Hepatic stellate cell (primary cell): ENCODE data around the gene PAFAH2.

ENCODE experiments used
- DNase-seq: peaks from one replicate; pipeline ENCODE4 v3.0.0; 2011; ENCODE audit warnings: low spot score

The PAFAH2 gene

DNA sequence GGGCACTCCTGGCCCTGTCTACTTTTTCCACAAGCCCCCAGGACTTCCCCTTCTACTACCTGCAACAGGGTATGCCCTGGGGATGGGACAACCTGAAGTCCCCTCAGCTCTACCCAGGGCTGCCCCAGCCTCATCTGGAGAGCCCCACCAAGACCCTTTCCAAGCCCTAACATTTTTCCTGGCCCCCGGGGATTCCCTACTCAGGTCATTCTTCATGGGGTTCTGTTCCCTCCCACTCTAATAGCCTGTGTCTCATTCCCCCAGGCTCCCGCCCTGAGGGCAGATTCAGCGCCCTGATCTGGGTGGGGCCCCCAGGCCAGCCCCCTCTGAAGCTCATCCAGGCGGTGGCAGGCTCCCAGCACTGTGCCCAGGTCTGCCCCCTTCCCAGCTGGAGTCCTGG is 33.3 kb upstream of the PAFAH2 start:
- no peak for DNase-seq

DNA sequence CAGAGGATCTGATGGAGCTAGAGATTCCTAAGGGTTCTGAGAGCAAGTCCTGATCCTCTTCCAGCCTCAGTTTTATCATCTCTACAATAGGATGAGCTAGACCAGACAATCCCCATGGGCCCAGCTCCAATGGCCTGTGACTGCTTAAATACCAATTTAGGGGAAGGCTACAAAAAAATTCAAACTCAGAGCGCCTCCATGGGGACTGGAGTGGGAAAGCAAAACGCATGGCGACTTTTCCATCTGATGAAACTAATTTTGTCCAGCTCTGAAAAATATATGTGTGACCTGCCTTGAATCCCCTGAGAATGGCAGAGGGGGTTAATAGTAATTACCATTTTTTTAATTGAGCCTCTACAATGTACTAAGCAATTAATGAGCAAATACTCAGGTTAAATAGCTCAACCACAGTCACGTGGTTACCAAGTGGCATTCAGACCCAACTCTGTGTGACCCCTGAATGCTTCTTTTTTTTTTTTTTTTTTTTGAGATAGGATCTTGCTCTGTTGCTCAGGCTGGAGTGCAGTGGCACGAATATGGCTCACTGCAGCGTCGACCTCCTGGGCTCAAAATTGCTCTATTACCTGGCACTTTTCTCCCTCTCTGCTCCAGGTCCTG is 32.1 kb upstream of the PAFAH2 start:
- no peak for DNase-seq

DNA sequence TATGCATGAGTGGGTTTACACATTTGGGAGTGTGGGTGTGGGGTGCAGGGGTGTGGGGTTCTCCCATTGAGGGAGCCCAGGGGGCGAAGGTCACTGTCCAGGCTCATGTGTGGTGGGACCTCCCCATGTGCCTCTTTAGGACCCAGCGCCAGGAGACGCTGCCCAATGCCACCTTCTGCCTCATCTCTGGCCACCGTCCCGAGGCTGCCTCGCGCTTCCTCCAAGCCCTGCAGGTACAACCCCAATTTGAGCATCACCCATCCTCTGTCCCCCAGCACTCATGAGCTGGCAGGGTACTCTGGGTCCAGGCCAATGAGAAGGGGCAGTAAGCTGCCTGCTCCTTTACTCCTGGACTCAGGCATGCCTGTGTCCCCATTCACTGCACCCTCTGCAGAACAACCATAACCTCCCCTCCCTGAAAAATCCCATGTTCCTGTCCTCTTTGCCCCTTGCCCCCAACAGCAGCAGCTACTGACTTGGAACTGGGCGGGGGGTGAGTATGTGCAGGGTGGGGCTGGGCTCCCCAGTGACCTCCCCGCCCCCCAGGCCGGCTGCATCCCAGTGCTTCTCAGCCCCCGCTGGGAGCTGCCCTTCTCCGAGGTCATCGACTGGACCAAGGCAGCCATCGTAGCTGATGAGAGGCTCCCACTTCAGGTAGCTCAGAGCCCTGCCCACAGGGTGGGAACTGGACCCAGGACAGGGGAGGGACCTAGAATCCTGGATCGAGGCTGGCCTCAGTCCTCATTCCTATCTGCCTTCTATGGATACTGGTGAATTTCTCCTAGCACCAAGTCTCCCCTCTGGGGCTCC is 31.4 kb upstream of the PAFAH2 start:
- DNase-seq, result no peak

DNA sequence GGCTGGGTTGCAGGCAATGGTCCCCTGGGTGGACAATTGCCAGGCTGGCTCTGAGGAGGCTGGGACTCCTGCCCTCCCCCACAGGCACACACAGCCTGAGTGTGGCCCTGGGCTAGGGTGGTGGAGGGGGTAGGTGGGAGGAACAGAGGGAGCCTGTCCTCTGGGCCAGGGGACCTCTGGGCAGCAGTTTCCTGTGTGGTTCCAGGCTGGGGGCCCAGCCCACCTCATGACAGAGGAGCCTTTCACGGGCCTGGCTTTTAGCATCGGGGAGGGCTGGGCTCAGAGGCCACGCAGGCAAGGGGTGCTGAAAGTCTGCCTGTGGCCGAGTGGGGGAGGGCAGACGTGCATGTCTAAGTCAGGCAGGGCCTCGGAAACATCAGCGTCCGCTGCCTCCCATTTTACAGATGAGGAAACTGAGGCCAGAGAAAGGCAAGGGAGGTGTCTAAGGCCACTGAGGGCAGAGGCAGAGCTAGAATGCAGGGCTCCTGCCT is 30.7 kb upstream of the PAFAH2 start:
- no peak for DNase-seq

DNA sequence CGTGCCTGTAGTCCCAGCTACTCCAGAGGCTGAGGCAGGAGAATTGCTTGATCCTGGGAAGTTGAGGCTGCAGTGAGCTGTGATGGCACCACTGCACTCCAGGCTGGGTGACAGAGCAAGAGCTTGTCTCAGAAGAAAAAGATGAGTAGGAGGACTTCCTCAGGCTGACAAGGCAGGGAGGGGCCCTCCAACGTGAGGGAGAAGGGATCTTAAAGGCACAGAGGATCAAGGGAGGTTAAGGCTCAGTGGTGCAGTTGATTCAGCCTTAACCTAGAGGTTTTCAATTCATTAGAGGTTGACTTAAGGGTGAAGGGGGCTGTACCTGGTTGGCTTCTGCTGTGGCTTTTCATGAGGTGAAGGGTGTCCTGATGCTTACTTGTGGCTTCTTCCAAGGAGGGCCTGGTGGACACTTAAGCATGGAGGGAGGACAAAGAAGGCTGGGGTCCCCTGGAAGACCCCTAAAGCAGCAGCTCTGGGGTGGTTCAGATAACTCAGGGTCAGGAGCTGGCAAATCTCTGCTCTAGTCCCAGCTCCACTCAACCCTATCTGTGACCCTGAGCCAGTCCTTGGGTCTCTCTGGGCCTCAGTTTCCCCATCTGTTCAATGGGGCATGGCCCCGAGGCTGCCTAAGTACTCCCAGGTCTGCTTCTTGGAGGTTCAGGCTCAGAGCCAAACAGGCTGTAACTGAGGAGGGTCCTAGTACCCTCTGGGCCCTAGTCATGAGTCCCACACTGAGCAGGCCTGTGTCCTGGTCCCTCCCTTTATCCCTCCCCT is 30.0 kb upstream of the PAFAH2 start:
- DNase-seq, result no peak

DNA sequence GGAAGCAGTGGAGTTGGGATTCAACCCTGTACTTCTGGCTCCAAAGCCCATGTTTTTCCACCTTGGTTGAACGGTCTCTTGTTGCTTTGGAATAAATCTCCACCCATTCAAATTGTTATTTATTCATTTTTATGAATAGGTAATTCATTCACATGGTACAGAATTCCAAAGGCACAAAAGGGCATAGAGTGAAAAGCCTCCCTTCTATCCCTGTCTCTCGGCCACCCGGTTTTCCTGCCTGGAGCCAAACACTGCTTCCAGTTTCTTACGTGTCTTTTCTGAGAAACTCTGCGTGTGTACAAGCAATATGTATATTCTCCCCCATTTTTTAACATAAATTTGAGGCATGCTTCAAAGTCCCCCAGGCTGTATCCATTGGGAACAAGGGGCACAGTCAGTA is 27.7 kb upstream of the PAFAH2 start:
- DNase-seq, result no peak

DNA sequence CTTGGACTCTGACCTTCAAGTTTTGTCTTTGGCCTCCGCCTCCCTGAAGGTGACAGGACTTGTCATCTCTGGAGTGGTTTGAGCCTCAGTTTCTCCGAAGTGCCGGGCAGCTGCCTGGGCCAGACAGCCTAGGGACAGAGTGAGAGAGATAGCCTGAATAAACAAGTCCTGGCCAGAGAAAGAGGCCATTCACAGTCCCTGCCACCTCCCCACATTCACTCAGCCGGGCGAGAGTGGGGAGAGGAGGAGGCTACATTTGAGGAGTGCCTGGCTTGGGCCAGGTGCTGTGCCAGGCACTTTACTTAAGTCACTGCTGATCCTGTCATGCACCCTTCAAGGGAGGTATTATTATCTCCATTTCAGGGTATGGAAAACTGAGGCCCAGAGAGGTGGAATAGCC is 27.2 kb upstream of the PAFAH2 start:
- DNase-seq, result no peak

DNA sequence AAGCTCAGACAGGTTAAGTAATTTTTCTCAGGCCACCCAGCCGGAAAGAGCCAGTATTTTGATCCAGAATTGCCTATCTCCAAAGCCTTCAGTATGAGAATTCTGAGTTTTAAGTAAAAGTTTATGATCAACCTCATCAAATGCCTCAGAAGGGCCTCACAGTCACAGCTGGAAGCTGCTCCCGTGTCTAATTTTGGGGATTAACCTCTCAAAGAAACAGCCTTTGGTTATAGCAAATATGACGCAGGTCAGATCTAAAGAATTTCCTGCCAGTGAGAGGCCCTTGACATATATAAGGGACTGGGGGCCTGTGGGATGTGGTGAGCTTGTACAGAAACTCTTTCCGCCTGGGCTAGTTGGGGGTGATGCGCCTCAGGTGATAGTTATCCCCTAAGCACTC is 26.0 kb upstream of the PAFAH2 start:
- DNase-seq, result no peak

DNA sequence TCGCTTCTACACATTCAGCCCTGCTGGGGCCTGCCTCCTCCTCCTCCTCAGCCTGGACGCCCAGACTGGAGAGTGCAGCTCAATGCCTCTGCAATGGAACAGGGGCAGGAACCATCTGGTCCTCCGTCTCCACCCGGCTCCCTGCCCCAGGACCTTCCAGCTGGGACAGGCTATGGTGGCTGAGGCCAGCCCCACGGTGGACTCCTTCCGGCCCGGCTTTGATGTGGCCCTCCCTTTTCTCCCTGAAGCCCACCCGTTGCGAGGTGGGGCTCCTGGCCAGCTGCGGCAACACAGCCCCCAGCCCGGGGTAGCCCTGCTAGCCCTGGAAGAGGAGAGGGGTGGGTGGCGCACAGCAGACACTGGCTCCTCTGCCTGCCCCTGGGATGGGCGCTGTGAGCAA is 25.1 kb upstream of the PAFAH2 start:
- DNase-seq, result no peak

DNA sequence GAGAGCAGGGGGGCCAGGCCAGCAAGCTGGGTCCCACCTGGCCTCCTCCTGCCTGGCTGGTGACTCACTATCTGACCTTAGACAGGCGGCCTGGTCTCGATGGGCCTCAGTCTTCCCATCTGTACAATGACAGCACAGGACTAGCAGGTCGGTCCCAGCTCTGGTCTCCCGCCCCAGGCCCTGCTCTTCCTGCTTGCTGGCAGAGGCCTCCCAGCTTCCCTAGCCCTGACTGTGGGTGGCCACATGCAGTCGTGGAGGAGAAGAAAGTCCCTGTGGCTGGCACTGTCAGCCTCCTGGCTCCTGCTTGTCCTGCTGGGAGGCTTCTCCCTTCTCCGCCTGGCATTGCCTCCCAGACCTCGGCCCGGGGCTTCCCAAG is 24.5 kb upstream of the PAFAH2 start:
- no peak for DNase-seq

DNA sequence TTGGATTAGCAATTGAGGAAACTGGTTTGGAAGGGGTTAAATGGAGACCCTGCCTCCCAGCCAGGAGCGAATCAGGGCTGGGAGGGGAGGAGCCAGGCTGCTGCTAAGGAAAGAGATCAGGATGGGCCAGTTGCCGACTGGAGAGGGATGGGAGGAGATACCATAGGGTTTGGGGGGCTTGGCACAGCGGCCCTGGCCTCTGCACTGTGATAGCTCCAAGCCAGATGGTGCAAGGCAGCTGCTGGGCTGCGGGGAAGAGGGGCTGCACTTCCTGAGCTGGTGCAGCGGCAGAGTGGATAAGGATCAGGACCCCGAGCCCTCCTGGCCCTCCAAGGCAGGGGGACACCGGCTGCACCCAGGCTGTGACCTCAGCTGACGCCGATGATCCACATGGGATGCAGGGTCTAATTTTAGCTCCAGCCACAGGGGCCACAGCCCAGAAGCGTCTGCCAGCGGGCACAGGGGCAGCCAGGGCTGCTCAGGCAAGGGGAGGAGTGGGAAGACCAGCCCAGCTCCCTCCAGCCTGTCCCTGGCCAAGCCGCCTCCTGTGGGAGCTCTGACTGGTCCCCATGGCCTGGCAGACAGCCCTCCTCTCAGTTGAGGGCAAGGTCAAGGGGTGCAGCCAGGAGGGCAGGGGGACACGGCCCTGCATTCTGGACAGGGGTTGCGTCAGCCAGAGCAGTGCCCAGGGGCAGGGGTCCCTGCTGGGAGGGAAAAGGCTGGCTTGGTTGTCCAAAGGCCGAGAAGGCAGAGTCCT is 24.0 kb upstream of the PAFAH2 start, which contains the start of gene EXTL1:
Gene EXTL1 (plus strand): TSS at position 129 of the 757 bp plus-strand sequence. CDS start 872 bp downstream, outside the sequence.
- DNase-seq, result peak; percentile 79

DNA sequence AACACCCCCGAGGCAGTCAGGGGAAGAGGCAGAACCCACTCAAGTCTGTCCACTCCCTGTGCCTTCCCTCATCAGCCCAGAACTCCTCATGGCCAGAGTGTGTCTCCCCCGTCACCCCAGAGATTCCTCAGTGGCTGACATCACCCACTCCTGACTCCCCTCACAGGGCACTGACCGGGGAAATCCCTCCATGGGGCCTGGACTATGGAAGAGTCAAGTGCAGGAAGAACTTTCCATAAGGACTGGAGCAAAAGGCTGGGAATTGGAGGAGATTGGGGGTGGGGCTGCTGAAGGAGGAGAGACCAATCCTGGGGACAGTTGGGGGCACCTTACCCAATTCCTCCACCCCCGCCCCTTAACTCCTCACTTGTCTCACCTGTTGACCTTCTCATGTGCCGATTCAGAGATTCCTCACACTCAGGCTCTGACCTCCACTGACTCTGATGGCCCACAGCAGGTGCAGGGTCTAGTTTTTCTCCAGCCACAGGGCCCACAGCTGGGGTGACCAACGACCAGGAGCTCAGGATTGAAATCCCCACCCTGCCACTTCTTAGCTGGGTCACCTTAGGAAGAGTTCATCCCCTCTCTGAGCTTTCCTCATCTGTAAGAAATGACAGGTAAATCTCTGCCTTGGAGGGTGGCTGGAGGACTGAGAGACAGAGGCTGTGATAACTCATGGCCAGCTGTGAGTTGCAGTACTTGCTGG is 23.2 kb upstream of the PAFAH2 start:
- no peak for DNase-seq

DNA sequence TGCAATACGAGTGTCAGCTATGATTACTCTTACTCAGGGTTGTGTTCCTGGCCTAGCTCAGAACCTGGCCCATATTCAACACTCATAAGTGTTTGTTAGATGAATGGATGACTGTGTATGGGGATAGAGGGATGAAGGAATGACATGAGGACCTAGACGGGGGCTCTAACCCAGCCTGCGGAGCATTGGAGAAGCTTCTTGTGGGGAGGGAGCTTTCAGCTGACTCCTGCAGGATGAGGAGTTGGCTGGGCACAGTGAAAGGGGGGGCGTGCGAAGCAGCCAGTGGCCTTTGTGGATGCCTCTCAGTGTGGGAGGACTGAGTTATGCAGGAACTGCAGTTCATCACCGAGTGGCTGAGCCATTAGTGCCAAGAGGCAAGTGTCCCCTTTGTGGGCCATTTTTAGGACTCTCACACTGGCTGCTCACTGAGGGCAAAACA is 22.5 kb upstream of the PAFAH2 start:
- peak; percentile 79 for DNase-seq

DNA sequence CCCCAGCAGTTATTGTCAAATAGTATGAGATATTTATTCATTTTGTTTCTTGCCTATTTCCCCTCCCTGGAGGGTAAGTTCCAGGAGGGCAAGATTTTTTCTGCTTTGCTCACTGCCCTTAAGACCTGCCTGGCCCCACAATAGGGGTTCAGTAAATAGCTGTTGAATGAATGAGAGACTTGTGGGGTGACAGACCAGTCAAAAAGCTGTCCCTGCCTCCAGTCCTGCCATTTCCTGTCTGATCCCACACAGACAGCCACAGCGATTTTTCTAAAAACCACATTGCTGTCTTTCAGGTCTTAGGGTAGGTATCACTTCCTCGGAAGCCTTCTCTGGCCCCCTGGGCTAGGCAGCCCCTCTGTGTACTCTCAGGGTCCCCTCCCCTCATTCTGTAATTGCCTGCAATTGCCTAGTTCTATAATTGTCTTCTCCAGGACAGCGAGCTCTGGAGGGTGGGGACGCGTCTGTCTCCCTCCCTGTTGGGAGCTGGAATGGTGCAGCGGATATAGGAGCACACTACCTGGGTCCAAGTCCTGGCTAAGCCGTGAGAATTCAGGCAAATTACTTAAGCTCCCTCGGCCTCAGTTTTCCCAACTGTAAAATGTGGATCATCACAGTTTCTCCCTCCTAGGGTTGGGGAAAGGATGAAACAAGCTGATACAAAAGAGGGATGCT is 21.9 kb upstream of the PAFAH2 start:
- DNase-seq, result peak; percentile 60

DNA sequence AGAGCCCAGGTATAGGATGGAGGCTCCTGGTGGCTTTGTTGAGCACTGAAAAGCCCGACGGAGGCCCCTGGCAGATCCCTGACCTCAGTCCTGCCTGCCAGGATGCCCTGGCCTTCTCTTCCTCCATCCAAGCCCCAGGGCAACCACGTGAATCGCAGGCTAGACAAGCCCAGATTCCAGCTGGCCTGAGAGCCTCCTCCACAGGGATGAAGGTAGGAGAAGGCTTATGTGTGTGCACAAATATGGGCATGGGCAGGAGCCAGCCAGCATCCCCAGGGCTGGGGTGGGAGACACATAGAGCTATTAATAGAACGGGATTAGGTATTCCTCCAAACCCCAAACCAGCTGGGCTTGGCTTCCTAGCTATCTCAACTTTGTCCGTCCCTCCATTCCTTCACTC is 19.7 kb upstream of the PAFAH2 start:
- DNase-seq, result peak; percentile 80

DNA sequence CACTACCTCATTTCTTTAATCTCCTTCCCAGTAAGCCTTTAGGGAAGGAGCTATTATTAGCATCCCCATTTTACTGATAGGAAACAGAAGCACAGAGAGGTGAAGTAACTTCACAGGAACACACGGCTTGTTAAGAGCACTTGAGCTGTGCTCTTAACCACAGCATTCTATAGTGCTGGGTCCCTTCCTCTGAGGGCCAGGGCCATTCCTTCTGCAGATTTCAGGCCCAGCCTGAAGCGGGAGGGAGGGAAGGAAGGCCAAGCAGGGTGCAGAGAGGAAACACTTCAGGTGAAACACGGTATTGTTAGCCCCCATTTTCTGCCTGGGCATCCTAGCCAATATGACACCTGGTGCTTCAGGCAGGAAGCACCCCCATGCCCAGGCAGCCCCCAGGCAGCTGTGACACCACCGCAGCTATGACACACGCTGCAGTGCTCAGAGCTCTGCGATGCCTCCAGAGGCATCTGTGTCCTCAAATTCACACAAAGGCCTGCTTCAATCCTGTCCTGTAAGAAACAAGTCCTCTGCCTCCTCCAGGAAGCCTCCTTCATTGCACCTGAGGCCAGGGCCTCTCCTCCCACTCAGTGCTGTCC is 19.2 kb upstream of the PAFAH2 start:
- no peak for DNase-seq

DNA sequence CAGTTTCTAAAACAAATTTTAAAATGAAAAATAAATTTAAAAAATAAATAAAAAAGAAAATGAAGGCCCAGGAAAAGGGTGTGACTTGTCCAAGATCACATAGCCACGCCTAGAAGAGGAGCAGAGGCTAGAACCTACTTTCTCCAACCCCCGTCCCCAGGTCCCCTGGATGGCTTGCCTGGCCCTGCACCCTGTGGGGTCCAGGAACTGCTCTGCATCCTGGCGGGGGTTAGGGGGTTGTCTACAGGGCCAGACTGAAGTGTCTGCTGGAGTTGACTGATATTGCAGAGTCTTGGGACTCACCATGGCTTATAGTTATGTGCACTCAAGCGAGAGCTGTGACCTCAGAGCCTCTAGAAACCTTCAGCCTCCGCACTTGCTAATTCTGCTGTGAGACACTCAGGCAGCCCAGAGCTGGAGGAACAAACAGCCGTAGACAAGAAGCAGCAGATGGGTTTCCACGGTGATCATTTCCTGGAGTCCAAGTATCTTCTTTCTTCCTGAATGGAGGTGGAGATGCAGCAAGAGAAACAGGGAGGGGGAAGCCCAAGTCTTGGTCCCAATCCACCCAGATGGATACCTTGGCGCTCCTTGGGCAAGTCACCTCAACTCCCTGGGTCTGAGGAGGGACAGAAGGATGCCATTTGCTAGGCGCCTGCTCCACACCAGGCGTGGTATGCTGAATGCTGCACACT is 18.5 kb upstream of the PAFAH2 start:
- DNase-seq, result no peak

DNA sequence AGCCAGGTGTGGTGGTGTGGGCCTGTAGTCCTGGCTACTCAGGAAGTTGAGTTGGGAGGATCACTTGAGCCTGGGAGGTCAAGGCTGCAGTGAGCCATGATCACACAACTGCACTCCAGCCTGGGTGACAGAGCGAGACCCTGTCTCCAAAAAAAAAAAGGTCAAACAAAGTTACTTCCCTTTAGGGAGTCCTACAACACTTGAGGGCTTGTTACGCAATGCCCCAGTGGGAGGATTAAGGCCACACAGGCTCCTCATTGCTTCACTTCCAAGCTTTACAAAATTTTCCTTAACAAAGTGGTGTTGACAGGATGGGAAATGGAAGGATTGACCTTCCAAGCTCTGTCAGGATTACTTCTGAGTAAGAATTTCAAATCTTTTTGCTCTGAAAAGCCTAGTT is 17.5 kb upstream of the PAFAH2 start:
- no peak for DNase-seq

DNA sequence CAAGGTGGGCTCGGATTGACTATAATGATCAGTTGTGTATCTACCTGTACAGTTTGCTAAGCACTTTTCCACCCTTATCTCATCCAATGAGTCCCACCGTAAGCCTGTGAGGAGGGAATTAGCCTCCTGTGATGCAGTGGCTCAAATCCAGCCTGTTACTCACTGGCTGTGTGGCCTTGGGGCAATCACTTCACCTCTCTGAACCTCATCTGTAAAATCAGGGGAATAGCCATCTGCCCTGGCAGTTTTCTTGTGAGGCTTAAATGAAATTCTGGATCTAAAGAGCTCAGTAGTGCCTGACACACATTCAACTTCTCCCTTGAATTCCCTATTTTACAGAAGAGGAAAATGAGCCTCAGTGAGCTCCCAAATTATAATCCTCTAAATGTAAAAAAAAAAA is 16.3 kb upstream of the PAFAH2 start:
- DNase-seq, result no peak

DNA sequence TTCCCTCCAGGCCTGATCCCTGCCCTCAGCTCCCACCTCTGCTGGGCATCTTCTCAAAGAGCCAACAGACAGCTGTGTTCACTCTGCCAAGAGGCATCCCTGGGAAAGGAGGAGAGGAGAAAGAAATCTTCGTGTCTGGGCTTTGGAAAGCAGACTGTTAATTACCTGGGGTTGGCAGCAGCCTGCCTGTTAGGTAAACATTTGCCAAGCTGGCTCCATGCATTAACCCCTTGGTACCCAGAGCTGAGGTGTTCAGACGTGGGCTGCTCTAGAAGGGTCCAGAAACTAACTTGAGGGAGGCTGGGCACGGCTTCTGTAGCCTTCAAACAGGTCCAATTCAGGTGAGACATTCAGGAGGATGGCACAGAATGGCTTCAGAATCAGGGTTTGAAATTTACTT is 15.0 kb upstream of the PAFAH2 start:
- DNase-seq, result no peak
